HG02852 (cell line): ENCODE results near the gene GPR15.
A peak's percentile ranks its signal among the peaks of the same experiment; 100 is the strongest.

Source experiments
- ATAC-seq: cut with Tn5 transposase; IDR thresholded peaks from one replicate; pipeline ENCODE4 v1.9.1; 2021; ENCODE audit warnings: mild to moderate bottlenecking, moderate library complexity; ENCODE audit not compliant: unreplicated experiment

Gene GPR15

DNA sequence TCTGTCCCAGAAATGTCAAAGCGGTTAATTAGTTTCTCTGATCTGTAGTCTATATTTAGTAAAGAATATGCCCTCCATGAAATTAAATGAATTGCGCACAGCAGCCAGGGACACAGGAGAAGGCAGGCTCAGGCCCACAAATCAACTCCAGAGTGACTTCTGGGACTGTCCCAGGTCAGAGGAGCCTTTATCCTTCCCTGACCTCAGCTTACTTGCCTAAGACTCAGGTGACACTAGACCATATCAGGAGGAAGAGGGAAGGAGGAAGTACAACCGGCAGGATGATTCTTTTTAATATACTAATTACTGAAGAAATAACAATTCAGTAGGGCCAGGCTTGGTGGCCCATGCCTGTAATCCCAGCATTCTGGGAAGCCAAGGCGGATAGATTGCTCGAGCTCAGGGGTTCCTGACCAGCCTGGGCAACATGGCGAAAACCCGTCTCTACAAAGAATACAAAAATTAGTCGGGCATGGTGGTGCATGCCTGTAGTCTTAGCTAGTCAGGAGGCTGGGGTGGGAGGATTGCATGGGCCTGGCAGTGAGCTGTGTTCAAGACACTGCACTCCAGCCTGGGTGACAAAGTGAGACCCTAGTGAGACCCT lies 1.8 kb upstream of the GPR15 start:
- ATAC-seq, result no peak

DNA sequence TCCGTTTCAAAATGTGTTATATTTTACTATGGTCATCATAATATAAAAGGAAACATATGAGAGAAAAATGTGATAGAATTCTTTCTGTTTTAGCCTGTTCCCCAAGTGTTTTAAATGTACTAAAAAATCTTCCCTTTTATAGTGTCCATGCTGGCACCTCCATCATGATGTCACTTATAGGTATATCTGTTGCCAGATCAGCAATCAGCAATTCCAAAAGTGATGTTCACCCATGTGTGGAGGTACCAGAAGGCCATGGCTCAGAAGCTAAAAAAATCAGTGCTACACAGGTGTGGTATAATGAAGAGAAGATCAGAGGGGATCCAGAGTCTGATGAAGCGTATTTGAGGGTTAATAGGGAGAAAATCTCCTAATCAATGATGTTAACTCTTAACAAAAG lies 1.1 kb upstream of the GPR15 start:
- ATAC-seq, result no peak

DNA sequence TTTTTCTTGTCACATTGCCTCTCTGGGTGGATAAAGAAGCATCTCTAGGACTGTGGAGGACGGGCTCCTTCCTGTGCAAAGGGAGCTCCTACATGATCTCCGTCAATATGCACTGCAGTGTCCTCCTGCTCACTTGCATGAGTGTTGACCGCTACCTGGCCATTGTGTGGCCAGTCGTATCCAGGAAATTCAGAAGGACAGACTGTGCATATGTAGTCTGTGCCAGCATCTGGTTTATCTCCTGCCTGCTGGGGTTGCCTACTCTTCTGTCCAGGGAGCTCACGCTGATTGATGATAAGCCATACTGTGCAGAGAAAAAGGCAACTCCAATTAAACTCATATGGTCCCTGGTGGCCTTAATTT lies 478 bp downstream of the GPR15 start:
- no peak for ATAC-seq

DNA sequence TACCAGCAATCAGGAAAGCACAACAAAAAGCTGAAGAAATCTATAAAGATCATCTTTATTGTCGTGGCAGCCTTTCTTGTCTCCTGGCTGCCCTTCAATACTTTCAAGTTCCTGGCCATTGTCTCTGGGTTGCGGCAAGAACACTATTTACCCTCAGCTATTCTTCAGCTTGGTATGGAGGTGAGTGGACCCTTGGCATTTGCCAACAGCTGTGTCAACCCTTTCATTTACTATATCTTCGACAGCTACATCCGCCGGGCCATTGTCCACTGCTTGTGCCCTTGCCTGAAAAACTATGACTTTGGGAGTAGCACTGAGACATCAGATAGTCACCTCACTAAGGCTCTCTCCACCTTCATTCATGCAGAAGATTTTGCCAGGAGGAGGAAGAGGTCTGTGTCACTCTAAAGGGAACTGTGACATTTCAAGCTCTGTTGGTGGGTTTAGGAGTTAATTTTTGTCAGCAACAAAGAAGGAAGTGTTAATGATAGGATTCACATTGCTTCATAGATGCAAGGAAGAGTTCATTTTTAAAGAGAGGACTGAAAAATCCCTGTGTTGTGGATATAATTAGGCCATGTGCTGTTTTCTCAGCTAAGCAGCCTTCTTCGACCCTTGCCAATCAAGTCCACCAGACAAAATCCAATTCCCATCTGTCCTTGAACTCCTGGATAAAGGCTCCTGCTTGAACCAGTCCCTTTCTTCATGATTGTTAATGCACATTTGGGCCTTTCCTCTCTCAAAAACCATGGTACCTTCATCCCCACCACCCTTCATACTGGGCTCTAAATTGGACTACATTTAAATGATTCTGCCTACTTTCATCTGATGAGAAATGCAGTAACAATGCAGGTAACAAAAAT lies 1.2 kb downstream of the GPR15 start:
- no peak for ATAC-seq

DNA sequence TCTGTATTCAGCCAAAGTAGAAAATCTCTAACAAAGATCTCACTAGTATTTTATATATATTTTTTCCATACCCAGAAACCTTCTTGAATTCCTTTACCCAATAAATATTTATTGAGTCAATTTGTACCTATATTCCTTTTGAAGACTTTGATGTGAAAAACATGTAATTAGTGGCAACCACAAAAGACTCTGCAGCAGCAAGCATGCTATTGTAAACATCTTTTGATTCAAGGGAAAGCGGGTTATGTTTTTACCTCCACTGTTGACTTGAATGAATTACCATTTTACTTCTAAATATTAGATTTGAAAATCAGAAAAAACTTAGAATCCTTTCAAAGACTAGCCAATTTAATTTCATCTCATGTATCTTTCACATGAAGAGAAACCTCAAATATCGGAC lies 2.4 kb downstream of the GPR15 start:
- ATAC-seq, result no peak

DNA sequence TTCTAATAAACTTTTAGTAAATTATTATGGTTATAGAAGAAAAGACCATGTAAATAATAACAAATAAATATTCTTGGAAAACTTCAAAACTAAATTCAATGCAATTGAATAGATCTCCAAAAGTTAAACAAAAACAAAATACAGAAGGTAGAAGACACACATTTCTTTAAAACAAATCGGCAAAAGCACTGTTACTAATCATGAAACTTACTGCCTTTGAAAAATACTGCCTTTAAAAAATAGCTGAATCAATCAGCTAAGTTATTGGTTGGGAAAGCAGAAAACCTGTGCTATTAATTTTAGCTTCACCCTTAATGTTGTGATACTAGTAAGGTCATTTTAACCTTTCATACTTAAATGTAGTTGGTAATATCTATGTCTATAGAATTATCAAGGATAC lies 3.0 kb downstream of the GPR15 start:
- ATAC-seq, result no peak

DNA sequence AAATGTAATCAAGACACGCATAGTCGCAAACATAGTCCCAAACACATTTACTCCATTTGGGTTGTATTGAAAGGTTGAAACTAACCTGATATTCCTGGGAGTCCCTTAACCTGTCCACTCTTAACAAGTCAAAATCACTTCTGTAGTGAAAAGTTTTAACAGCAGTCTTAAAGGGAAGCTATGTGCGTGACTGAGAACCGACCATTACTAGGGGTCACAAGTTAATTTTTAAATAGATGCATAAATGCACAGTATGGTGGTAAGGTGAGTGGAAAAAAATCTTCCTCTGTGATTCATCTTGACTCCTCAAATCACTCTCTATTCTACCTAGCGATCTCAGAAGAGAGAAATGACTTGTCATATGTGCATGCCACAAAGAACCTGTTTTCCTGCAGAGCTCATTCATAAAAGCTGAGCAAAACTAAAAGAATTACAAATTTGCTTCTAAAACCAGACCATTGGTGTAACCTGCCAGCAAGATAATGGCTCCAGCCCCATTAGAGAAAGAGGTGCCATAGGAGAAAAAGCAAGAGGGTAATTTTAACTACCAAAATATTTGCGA lies 4.8 kb downstream of the GPR15 start:
- ATAC-seq, result peak; percentile 66

DNA sequence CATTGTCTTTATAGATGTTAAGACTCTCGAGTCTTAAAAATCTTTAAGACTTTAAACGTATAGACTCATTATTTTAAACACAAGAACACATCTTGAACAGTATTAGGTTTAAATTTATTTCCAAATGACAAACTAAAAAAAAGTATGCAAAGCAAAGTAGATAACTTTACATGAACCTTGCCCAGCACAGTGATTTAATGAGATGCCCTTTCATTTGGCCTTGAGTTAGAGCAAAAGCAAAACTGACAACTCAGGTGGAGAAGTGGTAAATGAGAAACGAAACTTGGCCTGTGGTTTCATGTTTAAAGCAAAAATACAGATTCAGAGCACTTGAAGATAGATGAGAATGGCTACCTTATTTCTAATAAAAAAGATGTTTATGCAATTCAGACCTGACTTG lies 8.6 kb downstream of the GPR15 start:
- ATAC-seq, result peak; percentile 41

DNA sequence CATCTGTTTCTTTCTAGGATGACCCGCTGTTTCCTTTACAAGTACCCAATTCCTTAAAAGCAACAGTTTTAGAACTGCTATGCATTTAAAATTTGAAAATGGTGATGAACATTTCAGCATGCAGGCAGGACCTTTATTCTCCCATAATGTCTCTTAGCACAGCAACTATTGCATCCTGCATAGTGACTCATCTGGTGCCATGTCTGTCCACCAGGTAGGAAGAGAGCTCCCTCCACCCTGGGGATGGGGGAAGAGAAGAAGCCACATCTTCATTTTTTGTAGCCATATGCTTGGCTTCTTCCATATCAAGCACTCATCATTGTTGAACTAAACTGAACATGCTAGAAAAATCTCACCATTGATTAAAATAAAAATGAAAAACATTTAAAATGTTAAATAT lies 9.9 kb downstream of the GPR15 start:
- ATAC-seq, result no peak

DNA sequence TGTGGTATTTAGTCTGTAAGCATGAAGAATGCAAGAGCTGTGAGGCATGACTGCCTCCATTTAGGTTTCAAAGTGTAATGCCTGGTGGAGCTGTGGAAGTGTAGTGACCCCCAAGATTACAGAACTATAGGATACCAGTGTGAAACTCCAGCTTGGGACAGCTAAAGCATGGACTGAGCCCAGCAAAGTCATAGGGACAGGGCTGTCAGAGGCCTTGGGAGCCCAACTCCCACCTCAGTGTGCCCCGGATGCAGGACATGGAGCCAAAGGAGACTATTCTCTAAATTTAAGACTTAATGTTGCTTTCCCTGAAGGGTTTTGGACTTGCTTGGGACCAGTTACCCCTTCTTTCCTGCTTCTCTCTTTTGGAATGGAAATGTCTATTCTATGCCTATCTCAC lies 10.8 kb downstream of the GPR15 start:
- ATAC-seq, result no peak

DNA sequence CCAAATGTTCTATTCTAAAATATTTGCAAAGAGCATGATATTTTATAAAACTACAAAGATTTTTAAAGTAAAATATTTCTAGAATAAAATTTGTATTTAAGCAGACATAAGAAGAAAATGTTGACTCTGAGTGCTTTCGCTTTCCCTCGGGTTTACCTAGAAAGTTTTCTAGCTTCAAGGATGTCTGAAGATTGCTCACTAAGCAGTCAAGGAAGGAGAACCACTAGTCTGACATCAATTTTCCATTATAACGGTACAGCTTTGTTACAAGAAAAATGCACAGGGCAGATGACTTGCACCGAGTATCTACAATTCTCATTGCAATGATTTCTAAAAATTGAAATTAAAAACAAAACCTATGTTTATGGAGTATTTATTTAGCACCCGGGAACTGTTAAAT lies 14.2 kb downstream of the GPR15 start:
- ATAC-seq, result peak; percentile 53

DNA sequence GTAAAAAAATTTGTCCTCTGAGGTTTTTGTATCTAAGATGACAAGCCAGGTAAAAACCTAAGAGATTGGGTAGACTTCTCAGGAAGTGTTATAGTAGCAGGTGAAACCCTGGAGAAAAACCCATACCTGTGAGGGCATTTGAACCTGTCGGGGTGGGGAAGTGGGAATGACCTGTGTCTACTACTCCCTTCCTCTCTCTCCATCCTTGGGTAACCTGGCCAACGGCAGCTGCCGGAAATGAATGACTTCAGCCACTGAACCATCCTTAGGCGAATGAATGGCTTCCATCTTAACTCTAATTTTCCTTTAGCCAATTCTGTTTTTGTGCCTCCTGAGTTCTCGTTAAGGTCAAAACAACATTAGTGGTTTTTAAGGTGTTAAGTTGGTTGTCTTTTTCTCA lies 16.8 kb downstream of the GPR15 start:
- no peak for ATAC-seq

DNA sequence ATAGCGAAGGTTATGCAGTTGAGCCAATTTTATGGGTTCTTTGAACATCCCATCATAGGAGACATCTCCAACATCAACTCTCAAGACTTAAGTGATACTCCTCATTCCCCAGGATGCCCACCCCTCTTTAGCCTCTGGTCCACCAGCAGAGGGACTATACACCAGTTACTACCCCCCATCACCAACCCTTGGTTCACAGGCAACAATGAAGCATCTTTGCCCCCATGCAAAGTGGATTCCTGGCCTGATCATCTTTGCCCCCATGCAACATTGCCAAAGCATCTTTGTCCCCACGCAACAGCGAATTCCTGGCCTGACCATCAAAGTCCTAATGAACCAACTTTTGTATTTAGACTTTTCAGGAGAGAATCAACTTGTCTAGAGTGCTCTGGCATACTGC lies 19.1 kb downstream of the GPR15 start:
- no peak for ATAC-seq

DNA sequence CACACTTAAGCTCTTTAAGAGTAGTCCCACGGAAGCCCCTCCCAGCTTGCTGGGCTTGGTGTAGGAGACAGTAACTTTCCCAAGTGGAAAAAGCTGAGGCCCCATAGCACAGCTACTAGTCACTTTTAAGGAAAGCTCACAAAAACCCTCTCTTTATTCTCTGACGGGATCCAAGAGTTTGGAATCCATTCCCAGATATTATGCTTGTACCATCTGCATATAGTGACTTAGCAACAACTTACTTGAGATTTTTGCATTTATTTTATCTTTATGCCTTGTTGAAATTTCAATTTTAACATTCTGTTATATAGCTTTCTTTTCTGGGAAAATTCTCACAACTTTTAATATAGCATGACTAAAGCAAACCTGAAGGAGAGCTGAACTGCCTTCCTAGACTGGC lies 19.5 kb downstream of the GPR15 start:
- no peak for ATAC-seq

DNA sequence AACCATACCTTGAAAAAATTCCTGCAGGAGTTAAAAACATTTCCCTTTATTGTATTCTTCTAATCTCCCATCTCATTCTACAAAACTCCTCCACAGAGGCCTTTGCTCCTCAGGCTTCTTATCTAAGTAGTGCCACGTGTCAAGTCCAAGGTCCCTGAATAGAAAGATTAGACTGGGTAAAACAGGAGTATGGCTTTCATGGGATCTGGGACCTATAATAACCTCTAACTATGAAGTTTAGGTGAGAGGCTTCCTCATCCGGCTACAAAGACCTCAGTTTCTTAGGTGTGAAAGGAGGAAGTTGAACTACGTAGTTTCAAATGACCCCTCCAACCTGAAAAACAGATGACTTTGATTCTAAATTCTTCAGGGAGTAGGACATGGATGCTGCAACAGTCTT lies 20.0 kb downstream of the GPR15 start:
- no peak for ATAC-seq

DNA sequence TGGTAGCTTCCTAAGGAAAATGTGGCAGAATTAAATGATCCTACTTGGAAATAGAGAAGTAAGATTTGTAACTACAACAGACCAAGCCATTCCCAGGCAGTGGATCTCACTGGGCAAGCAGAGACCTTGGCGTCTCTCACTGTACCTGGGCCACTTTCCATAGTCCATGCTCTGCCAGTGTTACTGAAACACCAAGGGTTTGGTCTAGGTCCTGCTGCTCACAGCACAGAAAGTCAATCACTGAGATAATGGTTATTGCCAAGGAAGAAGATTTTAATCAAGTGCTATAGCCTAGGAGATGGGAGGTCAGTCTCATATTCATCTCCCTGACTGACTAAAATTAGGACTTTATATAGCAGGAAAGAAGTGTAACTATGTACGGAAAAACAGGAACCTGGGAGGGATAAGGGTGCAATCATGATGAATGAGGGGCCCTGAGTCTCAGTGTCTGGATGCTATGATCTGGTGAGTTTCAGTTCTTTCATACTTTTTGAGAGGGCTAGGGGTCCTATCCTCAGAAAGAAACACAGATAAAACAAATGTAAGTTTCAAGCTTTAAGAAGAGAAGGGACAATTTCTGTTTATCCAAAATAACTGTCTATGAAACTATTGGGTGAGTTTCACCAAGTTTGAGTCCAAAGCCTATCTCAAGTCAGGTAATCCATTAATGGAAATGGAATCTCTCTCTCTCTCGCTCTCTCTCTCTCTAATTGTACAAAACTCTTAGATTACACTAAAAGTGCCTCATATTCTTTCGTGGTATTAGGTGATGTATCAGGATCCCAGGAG lies 20.6 kb downstream of the GPR15 start:
- ATAC-seq, result no peak

DNA sequence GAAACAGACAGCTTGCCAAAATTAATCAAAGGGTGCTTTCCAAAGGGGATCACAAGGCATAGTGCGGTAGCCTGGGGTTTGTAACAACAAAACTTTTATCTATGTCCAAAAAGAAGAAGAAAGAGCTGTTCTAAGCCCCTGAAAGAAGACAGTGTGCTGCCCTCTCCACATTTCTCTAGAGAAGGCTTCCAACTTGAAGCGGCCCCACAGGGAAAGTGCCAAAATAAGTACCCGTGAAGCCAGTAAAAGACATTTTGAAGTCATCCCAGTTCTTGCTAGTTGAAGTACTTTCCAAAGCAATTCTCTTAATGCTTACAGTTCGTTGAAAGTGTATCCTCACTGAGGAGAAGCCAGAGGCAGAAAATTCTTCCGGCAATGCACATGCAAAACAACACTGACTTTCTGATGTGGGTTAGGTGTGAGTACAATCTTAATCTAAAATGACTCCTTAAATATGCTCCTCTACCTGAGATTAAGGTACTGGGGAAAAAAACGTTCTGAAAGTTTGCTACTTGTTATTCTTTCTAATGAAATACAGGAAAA lies 21.3 kb downstream of the GPR15 start:
- ATAC-seq, result no peak

DNA sequence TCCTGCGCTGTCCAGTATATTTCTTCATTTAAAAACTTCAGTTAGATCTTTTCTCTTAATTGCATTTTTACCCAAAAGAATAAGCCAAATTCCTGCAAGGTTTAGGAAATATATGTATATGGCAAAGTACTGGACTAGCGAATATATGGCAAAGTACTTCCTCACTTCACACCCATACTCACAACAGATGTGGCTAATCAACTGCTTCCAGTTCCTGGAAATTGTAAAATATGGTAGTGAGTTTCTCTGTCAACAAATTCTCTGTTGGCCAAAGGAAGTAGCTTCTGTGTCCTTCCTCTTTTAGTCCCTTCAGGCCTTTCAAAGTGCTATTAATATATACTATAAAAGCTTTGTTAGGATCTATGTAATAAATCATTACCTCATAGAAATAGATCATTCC lies 22.0 kb downstream of the GPR15 start:
- no peak for ATAC-seq

DNA sequence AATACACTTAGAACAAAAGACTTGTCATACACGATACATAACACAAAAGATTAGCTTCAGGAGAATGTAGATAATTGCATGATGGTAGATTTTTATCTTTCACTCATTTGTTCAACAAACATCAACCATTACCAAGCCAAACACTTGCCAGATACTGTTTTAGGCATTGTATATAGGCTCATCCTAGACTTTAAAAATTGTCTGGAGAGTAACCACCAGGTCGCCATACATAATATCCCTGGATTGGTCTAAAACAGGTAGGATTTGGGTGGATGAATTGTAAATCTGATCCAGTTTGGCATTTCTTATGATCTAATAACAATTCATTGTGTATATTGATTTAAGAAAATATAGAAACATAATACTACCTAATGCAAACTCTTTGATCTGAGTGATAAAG lies 22.8 kb downstream of the GPR15 start:
- ATAC-seq, result no peak

DNA sequence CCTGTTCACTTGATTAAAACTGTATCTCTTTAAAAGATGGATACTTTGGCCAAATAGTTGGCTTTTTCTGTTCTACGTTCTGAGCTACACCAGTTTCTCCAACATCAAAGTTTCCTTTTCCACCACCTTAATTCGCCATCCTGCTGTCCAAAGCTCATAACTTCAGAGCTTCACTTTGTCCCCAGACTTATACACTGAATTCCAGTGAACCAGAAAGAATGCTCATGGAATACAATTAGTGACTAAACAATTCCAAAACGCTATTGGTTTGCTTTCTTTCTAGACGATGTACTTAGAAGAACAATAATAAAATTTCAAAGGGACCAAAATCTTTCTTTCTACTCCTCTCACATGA lies 23.2 kb downstream of the GPR15 start:
- ATAC-seq, result no peak
